HFF-Myc (cell line): Measurements from ENCODE around the gene TEX19.

ENCODE experiments used
- DNase-seq: peaks from one replicate; pipeline ENCODE4 v3.0.0-alpha.2; 2011; ENCODE audit warnings: low read depth; ENCODE audit errors: extremely low read depth
- H3K4me3 ChIP-seq: replicated peaks from 2 replicates; pipeline ENCODE4 v1.5.1; 2011; ENCODE audit warnings: low read depth, mild to moderate bottlenecking, control low read depth, low read length
- CTCF ChIP-seq: IDR thresholded peaks from 2 replicates; pipeline ENCODE4 v1.5.1; 2012; ENCODE audit warnings: mild to moderate bottlenecking, low read depth, low read length, control low read depth; ENCODE audit errors: missing control alignments

TEX19 gene

GRCh38 chr17:82322526-82323453, 36.3 kb upstream of the TEX19 start:
- TF ChIP-seq CTCF = no peak

GRCh38 chr17:82323514-82324234, 35.4 kb upstream of the TEX19 start:
- no peak for DNase-seq
- no peak for TF ChIP-seq CTCF
- no peak overlapping the region for H3K4me3 ChIP-seq

More at GRCh38 chr17:82322526-82323453, 36.3 kb upstream of the TEX19 start:
- no peak overlapping the region for H3K4me3 ChIP-seq
- DNase-seq = no peak

DNA sequence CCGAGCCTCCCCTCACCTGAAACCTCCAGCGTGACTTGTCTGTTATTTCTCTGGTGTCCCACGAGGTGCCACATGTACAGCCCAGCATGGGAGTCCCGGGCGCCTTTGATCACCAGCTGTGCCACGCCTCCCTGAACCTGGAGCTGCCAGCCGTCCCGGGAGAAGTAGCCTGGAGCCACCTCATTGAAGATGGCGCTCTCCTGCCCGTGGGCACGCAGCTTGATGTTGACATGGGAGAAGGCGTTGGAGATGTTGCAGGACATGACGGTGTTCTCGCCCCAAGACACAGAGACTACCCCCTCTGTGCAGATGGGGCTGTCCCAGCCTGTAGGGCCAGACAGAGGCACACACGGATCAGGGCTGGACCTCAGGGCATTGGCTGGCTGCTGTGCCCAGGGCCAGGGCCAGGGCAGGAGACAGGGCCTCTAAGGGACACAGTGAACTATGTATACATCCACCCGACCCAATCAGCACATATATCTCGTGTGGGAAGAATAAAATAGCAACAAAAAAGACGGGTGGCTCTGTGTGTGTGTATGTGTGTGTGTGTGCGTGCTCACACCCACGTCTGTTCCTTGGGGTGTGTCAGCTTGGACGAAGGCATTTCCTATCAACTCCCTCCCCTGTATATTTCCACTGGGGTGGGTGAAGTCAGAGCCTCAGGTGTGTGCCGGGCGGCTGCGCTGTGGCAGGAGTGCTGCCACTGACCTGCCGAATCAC, 34.3 kb upstream of the TEX19 start:
- no peak for DNase-seq
- H3K4me3 ChIP-seq = no peak overlapping the region
- TF ChIP-seq CTCF = no peak

GRCh38 chr17:82325286-82326180, 33.5 kb upstream of the TEX19 start:
- no peak for TF ChIP-seq CTCF
- no peak overlapping the region for H3K4me3 ChIP-seq
- DNase-seq = no peak

GRCh38 chr17:82327289-82327688, 31.8 kb upstream of the TEX19 start:
- DNase-seq = no peak
- H3K4me3 ChIP-seq = no peak overlapping the region
- TF ChIP-seq CTCF = no peak

- no peak for DNase-seq
- no peak for TF ChIP-seq CTCF
- no peak overlapping the region for H3K4me3 ChIP-seq
Observed at GRCh38 chr17:82327757-82328140, 31.3 kb upstream of the TEX19 start.
